ENCODE measurements around the gene SHC3.

The SHC3 gene

DNA sequence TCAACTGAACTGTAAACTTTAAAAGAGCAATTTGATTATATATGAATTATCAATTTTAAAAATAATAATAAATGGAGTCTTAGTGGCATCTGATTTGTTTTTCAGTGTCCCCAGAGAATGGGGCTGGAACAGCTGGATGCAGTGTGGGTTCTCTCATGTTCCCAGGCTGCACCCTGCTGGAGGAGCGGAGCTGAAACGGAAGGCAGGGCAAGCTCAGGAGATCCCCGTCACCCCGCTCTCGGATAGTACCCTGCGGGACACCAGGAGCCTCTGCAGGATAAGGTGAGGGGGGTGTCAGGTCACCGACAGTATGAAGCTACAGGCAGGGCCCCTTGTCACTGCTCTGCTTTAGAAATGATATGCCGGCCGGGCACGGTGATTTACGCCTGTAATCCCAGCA lies 130.0 kb downstream of the SHC3 start:
- Histone ChIP-seq H4K91ac (ENCODE audit: low read depth, low read length) (no peak overlapping the region), H3K4me1 (ENCODE audit: control insufficient read depth in 1 of 2, insufficient read depth in 2 of 2, low read length in 2 of 2) (no peaks in the 10 kb centered on the region)

DNA sequence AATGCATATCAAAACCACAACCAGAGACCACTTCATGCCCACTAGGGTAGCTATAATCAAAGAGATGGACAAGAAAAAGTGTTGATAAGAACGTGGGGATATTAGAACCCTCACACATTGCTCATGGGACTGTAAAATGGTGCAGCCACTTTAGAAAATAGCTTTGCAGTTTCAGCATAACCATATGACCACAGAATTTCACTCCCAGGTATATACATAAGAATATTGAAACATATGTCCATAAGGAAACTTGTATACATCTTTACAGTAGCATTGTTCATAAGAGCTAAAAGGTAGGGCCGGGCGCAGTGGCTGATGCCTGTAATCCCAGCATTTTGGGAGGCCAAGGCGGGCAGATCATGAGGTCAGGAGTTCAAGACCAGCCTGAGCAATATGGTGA lies 131.0 kb downstream of the SHC3 start:
- H3K4me2 ChIP-seq (ENCODE audit: low read length) = no peak overlapping the region
- H3K18ac ChIP-seq (ENCODE audit: low read length) = no peak overlapping the region
- no peak overlapping the region for H2BK5ac ChIP-seq (ENCODE audit: low read depth, low read length, poor library complexity)
- H3K9me3 ChIP-seq (ENCODE audit: insufficient read depth, low read depth, low read length) = no peaks in the 10 kb centered on the region
- H3K27me3 ChIP-seq (ENCODE audit: insufficient read depth, low read length) = no peaks in the 10 kb centered on the region
- H2AK5ac ChIP-seq (ENCODE audit: low read length) = no peak overlapping the region
- H3K36me3 ChIP-seq (ENCODE audit: control insufficient read depth in 1 of 2, insufficient read depth in 2 of 2, low read length in 2 of 2) = no peaks in the 10 kb centered on the region
- no peak overlapping the region for H4K8ac ChIP-seq (ENCODE audit: low read depth, low read length)
- H4K12ac ChIP-seq (ENCODE audit: low read depth, low read length) = no peak overlapping the region
- H4K91ac ChIP-seq (ENCODE audit: low read depth, low read length) = no peak overlapping the region
- H2BK12ac ChIP-seq (ENCODE audit: low read length) = no peak overlapping the region
- H3K4me1 ChIP-seq (ENCODE audit: control insufficient read depth in 1 of 2, insufficient read depth in 2 of 2, low read length in 2 of 2) = no peaks in the 10 kb centered on the region
- no CpG with 5 or more reads among the region's 4 CpGs for WGBS (ENCODE audit: extremely low coverage, insufficient coverage, insufficient read length)
- H3K4ac ChIP-seq (ENCODE audit: low read depth, low read length) = no peak overlapping the region
- no peaks in the 10 kb centered on the region for H3K79me2 ChIP-seq (ENCODE audit: control insufficient read depth, insufficient read depth, low read length, poor library complexity)
- DNase-seq = no peak
- no peak overlapping the region for H3K27ac ChIP-seq (ENCODE audit: low read depth, low read length)
- no peak overlapping the region for H3K9ac ChIP-seq (ENCODE audit: low read length)
- no peak overlapping the region for H3K4me3 ChIP-seq (ENCODE audit: low read depth, low read length)
- no peaks in the 10 kb centered on the region for H3K79me1 ChIP-seq (ENCODE audit: low read length)
- no peak overlapping the region for H3K23ac ChIP-seq (ENCODE audit: low read length)
- no peak overlapping the region for H3K14ac ChIP-seq (ENCODE audit: low read length)
- H2AFZ ChIP-seq (ENCODE audit: insufficient read depth, low read length, poor library complexity) = no peak overlapping the region
- H2BK120ac ChIP-seq (ENCODE audit: insufficient read depth, low read length, poor library complexity) = no peak overlapping the region

More for the DNA sequence above, 130.0 kb downstream of the SHC3 start:
- no peak overlapping the region for H4K8ac ChIP-seq (ENCODE audit: low read depth, low read length)
- no CpG with 5 or more reads among the region's 11 CpGs for WGBS (ENCODE audit: extremely low coverage, insufficient coverage, insufficient read length)
- DNase-seq = no peak
- H3K23ac ChIP-seq (ENCODE audit: low read length) = no peak overlapping the region
- H3K18ac ChIP-seq (ENCODE audit: low read length) = no peak overlapping the region
- no peak overlapping the region for H2AK5ac ChIP-seq (ENCODE audit: low read length)
- H2AFZ ChIP-seq (ENCODE audit: insufficient read depth, low read length, poor library complexity) = no peak overlapping the region
- H3K27ac ChIP-seq (ENCODE audit: low read depth, low read length) = no peak overlapping the region
- H3K4ac ChIP-seq (ENCODE audit: low read depth, low read length) = no peak overlapping the region
- no peak overlapping the region for H3K4me2 ChIP-seq (ENCODE audit: low read length)
- H2BK5ac ChIP-seq (ENCODE audit: low read depth, low read length, poor library complexity) = no peak overlapping the region
- H3K36me3 ChIP-seq (ENCODE audit: control insufficient read depth in 1 of 2, insufficient read depth in 2 of 2, low read length in 2 of 2) = no peaks in the 10 kb centered on the region
- no peak overlapping the region for H2BK12ac ChIP-seq (ENCODE audit: low read length)
- H2BK120ac ChIP-seq (ENCODE audit: insufficient read depth, low read length, poor library complexity) = no peak overlapping the region
- no peaks in the 10 kb centered on the region for H3K9me3 ChIP-seq (ENCODE audit: insufficient read depth, low read depth, low read length)
- no peaks in the 10 kb centered on the region for H3K79me1 ChIP-seq (ENCODE audit: low read length)
- no peak overlapping the region for H3K14ac ChIP-seq (ENCODE audit: low read length)
- H3K4me3 ChIP-seq (ENCODE audit: low read depth, low read length) = no peak overlapping the region
- no peaks in the 10 kb centered on the region for H3K27me3 ChIP-seq (ENCODE audit: insufficient read depth, low read length)
- H3K79me2 ChIP-seq (ENCODE audit: control insufficient read depth, insufficient read depth, low read length, poor library complexity) = no peaks in the 10 kb centered on the region
- no peak overlapping the region for H4K12ac ChIP-seq (ENCODE audit: low read depth, low read length)
- no peak overlapping the region for H3K9ac ChIP-seq (ENCODE audit: low read length)

DNA sequence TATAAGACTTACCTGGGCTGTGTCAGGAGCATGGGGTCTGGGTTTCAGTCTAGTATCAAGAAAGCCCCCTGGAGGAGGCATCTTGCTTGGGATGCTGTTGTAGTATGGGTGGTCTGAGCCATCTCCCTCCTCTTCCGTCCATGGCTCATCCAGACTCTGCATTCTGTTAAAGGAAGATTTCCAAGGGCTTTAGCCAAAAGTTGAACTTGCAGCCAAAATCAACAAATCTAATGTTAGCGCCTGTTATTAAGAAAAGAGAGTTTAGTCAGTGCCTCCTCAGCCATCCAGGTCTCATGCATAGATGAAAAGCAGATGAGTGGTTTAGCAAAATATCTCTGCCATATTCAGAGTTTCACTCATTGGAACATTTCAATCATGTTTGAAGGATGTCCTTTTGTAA lies 131.8 kb downstream of the SHC3 start:
- Histone ChIP-seq H2BK12ac (ENCODE audit: low read length) (no peak overlapping the region), H3K9ac (ENCODE audit: low read length) (no peak overlapping the region), H4K8ac (ENCODE audit: low read depth, low read length) (no peak overlapping the region), H3K23ac (ENCODE audit: low read length) (no peak overlapping the region), H4K12ac (ENCODE audit: low read depth, low read length) (no peak overlapping the region), H3K18ac (ENCODE audit: low read length) (no peak overlapping the region), H3K14ac (ENCODE audit: low read length) (no peak overlapping the region), H4K91ac (ENCODE audit: low read depth, low read length) (no peak overlapping the region), H2BK120ac (ENCODE audit: insufficient read depth, low read length, poor library complexity) (no peak overlapping the region), H2AFZ (ENCODE audit: insufficient read depth, low read length, poor library complexity) (no peak overlapping the region), H3K27ac (ENCODE audit: low read depth, low read length) (no peak overlapping the region), H2AK5ac (ENCODE audit: low read length) (no peak overlapping the region), H3K36me3 (ENCODE audit: control insufficient read depth in 1 of 2, insufficient read depth in 2 of 2, low read length in 2 of 2) (no peaks in the 10 kb centered on the region), H3K4me3 (ENCODE audit: low read depth, low read length) (no peak overlapping the region), H3K4me1 (ENCODE audit: control insufficient read depth in 1 of 2, insufficient read depth in 2 of 2, low read length in 2 of 2) (no peaks in the 10 kb centered on the region), H2BK5ac (ENCODE audit: low read depth, low read length, poor library complexity) (no peak overlapping the region), H3K9me3 (ENCODE audit: insufficient read depth, low read depth, low read length) (no peaks in the 10 kb centered on the region), H3K4me2 (ENCODE audit: low read length) (no peak overlapping the region), H3K79me2 (ENCODE audit: control insufficient read depth, insufficient read depth, low read length, poor library complexity) (no peaks in the 10 kb centered on the region), H3K79me1 (ENCODE audit: low read length) (no peaks in the 10 kb centered on the region), H3K4ac (ENCODE audit: low read depth, low read length) (no peak overlapping the region), H3K27me3 (ENCODE audit: insufficient read depth, low read length) (no peaks in the 10 kb centered on the region)
- no CpG with 5 or more reads among the region's 2 CpGs for WGBS (ENCODE audit: extremely low coverage, insufficient coverage, insufficient read length)
- DNase-seq = no peak

DNA sequence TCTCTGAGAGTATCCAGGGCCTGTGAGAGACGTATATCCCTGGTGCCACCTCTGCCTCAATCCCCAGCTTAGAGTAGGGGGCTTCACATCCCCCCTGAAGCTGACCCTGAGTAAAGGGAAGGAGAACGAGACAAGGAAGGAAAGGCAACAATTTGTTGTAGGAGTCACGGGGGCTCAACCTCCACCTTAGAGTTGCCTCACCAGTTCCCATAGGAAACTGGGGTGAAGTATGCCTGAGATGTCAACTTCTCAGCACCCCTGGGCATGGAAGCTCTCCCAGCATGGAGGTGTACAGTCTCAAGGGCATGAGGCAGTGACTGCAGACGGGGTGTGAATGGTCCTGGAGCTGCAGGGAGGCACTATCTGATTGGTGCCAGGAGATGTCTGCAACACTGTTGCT lies 133.7 kb downstream of the SHC3 start:
- H3K79me2 ChIP-seq (ENCODE audit: control insufficient read depth, insufficient read depth, low read length, poor library complexity) = no peaks in the 10 kb centered on the region
- no peaks in the 10 kb centered on the region for H3K27me3 ChIP-seq (ENCODE audit: insufficient read depth, low read length)
- H4K12ac ChIP-seq (ENCODE audit: low read depth, low read length) = no peak overlapping the region
- no peak overlapping the region for H3K4me2 ChIP-seq (ENCODE audit: low read length)
- peaks cover 1% of the 10 kb centered on the region for H3K9me3 ChIP-seq (ENCODE audit: insufficient read depth, low read depth, low read length)
- no peak overlapping the region for H3K9ac ChIP-seq (ENCODE audit: low read length)
- no peak overlapping the region for H2BK12ac ChIP-seq (ENCODE audit: low read length)
- H4K8ac ChIP-seq (ENCODE audit: low read depth, low read length) = no peak overlapping the region
- H3K36me3 ChIP-seq (ENCODE audit: control insufficient read depth in 1 of 2, insufficient read depth in 2 of 2, low read length in 2 of 2) = no peaks in the 10 kb centered on the region
- no peak overlapping the region for H3K4ac ChIP-seq (ENCODE audit: low read depth, low read length)
- no peak overlapping the region for H2BK120ac ChIP-seq (ENCODE audit: insufficient read depth, low read length, poor library complexity)
- H3K4me1 ChIP-seq (ENCODE audit: control insufficient read depth in 1 of 2, insufficient read depth in 2 of 2, low read length in 2 of 2) = no peaks in the 10 kb centered on the region
- DNase-seq = no peak
- H3K4me3 ChIP-seq (ENCODE audit: low read depth, low read length) = no peak overlapping the region
- H3K14ac ChIP-seq (ENCODE audit: low read length) = no peak overlapping the region
- H3K79me1 ChIP-seq (ENCODE audit: low read length) = no peaks in the 10 kb centered on the region
- no peak overlapping the region for H2AK5ac ChIP-seq (ENCODE audit: low read length)
- no CpG with 5 or more reads among the region's 4 CpGs for WGBS (ENCODE audit: extremely low coverage, insufficient coverage, insufficient read length)
- no peak overlapping the region for H3K23ac ChIP-seq (ENCODE audit: low read length)
- no peak overlapping the region for H2AFZ ChIP-seq (ENCODE audit: insufficient read depth, low read length, poor library complexity)
- H3K27ac ChIP-seq (ENCODE audit: low read depth, low read length) = no peak overlapping the region
- H4K91ac ChIP-seq (ENCODE audit: low read depth, low read length) = no peak overlapping the region
- no peak overlapping the region for H3K18ac ChIP-seq (ENCODE audit: low read length)
- H2BK5ac ChIP-seq (ENCODE audit: low read depth, low read length, poor library complexity) = no peak overlapping the region

All from trophoblast cell (in vitro differentiated cells and primary cell).